Cardiac fibroblast (primary cell): ENCODE measurements around the gene TMEM200A.

Experiments used
- DNase-seq, 2 donors: peaks; one replicate each; pipeline versions ENCODE4 v3.0.0 to v3.0.0-alpha.2; 2010; ENCODE audit warnings: low read depth in 2 of 2
- H3K4me3 ChIP-seq, 2 donors: replicated peaks in 1 of 2; 1 replicate in 1 of 2; 2 replicates in 1 of 2; pipeline ENCODE4 v1.5.1; 2011; ENCODE audit warnings: low read depth in 2 of 2, low read length in 2 of 2, mild to moderate bottlenecking in 2 of 2, moderate library complexity in 1 of 2
- TF ChIP-seq, protein P1 (sequence below): IDR thresholded peaks from one replicate; pipeline ENCODE4 v1.5.1; 2011; ENCODE audit warnings: low read depth, mild to moderate bottlenecking, low read length, inconsistent platforms

The TMEM200A gene

DNA sequence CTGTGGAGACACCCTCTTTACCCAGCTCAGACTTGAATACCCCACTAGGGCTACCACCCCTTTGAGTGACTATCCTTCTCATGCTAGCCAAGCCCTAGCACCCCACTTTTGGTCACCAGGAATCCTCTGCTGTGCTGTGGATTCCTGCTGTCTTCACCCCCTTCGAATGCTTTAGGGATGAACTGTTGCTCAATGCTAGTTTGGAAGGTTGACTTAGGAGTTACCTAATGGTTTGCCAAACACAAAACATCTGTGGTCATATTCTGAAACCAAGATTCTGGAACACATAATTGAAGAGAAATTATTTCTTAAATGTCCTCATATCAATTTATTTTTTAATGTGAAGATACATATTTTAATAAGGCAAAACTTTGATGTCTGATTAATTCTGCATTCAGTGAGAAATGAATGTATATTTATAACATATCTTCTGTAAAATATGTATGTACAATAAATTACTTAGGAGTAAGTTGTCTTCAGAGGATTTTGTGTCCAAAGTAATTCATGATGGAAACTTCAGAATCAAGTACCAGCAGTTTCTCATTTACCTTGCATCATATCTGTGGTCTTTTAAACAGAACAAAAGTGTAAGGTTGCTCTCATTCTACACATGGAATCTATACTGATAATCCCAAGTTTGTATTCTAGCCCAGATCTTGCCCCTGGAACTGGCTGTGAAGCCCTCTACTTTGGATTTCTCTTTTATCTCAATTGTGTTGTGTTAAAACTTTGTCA, 46.9 kb downstream of the TMEM200A start:
- H3K4me3 ChIP-seq: no peak overlapping the region
- TF ChIP-seq, protein P1, sequence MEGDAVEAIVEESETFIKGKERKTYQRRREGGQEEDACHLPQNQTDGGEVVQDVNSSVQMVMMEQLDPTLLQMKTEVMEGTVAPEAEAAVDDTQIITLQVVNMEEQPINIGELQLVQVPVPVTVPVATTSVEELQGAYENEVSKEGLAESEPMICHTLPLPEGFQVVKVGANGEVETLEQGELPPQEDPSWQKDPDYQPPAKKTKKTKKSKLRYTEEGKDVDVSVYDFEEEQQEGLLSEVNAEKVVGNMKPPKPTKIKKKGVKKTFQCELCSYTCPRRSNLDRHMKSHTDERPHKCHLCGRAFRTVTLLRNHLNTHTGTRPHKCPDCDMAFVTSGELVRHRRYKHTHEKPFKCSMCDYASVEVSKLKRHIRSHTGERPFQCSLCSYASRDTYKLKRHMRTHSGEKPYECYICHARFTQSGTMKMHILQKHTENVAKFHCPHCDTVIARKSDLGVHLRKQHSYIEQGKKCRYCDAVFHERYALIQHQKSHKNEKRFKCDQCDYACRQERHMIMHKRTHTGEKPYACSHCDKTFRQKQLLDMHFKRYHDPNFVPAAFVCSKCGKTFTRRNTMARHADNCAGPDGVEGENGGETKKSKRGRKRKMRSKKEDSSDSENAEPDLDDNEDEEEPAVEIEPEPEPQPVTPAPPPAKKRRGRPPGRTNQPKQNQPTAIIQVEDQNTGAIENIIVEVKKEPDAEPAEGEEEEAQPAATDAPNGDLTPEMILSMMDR: no peak
- peak; percentile 38 for DNase-seq

DNA sequence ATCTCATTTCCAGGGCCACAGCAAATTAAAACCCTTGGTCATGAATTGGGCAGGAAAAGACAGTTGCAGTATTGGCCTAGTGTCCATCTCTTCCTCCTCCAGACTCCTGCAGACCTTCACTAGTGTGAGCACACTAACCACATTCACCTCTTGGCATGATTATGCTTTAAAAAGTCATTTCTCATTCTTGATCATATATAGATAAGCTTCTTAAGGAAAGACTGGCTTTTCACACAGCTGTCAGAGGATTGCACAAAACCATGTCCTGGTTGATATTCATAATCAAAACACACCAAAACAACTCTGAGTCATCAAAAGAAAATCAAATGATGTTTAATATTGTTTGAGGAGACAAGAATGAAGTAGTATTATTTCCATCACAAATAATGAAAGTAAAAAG, 52.1 kb downstream of the TMEM200A start:
- no peak overlapping the region for H3K4me3 ChIP-seq
- TF ChIP-seq, protein P1: no peak
- DNase-seq: peak; percentile 50 to 66

DNA sequence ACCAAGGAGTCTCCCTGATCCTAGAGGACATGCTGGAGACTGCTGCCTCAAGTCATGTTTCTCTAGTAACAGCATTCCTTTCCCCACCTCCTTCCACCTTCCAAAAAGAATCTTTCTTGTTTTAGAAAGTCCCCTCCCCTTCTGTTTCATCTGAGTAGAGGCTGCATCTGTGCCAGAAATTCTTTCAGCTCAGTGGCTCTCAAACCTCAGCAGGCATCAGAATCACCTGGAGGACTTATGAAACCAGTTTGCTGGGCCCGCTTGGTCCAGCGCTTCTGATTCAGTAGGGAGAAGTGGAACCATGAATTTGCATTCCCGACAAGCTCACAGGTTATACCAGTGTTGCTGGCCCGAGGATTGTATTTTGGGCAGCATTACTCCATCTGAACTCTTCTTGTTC, 55.1 kb downstream of the TMEM200A start:
- TF ChIP-seq, protein P1: no peak
- H3K4me3 ChIP-seq: no peak overlapping the region
- no peak for DNase-seq

DNA sequence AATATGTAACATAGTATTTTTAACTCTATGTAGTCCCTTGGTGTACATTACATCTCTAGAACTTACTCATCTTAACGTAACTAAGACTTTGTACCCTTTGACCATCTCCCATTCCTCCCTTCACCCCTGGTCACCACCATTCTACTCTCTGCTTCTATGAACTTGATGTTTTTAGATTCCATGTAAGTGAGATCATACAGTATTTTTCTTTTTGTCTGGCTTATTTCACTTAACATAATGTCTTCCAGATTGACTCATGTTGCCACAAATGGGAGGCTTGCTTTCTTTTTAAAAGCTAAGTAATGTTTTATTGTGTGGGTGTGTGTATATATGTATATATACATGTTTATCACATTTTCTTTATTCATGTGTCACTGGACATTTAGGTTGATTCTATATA, 55.8 kb downstream of the TMEM200A start:
- H3K4me3 ChIP-seq: no peak overlapping the region
- TF ChIP-seq, protein P1: no peak
- DNase-seq: peak; percentile 36 to 82

DNA sequence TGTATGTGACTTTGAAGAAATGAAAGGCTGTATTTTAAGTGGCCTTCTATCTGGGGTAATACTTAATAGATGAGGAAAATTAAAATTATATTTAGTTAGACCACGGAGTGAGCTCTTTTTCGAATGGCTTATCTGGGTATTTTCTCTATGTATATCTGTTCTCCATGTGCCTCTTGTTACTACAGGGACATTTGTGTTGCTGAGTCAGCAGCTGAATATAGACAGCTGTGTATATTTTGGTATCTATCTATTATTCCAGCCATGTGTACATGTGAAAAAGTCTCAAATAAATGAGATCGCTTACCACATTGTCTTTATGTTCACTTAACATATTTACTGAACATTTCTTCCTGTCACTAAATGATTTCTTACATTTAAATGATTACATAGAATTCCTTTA, 57.2 kb downstream of the TMEM200A start:
- H3K4me3 ChIP-seq: no peak overlapping the region
- DNase-seq: no peak
- TF ChIP-seq, protein P1: no peak

DNA sequence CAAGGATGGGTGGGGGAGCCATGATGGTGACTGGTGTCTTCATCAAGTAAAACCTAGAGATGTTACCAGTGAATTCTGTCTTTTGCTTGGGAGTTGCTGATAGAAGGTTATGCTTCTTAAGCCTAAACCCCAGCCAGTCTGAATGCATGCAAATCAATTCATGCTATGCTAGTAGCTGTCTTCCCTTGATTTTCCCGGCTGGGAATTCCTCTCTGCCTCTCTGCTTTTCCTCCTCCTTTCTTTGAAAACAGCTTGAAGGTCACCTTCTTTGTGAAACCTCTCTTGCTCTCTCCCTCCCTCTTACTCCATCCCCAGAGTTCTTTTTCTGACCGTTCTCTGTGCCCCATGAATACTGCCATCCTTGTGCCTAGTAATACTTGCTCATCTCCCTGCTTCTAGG, 58.9 kb downstream of the TMEM200A start:
- H3K4me3 ChIP-seq: no peak overlapping the region
- no peak for DNase-seq
- TF ChIP-seq, protein P1: no peak

DNA sequence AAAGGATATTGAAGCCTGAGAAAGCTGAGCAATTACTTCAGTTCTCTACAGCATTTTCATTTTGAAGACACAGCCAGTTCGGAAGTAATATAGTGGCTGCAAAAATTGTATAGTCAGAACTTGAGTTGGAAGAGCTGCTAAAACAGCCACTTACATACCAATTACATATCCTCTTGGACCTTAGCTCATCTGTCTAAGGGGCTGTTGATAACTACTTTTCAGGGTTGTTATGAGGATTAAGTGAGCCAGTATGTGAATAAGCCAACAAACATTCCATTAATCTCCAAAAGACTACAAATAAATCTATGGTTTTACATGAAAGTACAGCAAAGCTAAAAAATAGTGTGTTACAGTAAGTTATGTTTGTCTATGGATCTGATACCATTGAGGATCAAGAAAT, 59.7 kb downstream of the TMEM200A start:
- no peak for DNase-seq
- no peak overlapping the region for H3K4me3 ChIP-seq
- TF ChIP-seq, protein P1: no peak
